CD4-positive, alpha-beta memory T cell (primary cell): Measurements from ENCODE around the gene CD34. TPM values are rescaled to one million over a fixed set of nuclear protein-coding genes. Genes with fewer than 3 reads are reported as not detected.
"Not testable (repeated sequence)": the region's sequence is repeated elsewhere in the genome, so short reads cannot be mapped to it uniquely, and the experiment has no call there.

Experiments used
- CTCF ChIA-PET: fragments of 350-600 bp; sonication (Branson Sonifier 250); formaldehyde crosslinking; loops from one replicate; lab custom pipeline; 2021; ENCODE audit warnings: inconsistent platforms; ENCODE audit not compliant: partially characterized antibody; lab: Charles Lee
- POLR2A ChIA-PET: fragments of 350-600 bp; sonication (Branson Sonifier 250); formaldehyde crosslinking; loops from one replicate; lab custom pipeline; 2021; ENCODE audit not compliant: partially characterized antibody; lab: Charles Lee
- DNase-seq, 5 donors: peaks; one replicate each; pipeline versions ENCODE4 v3.0.0 to v3.0.0-alpha.2; 2020 to 2022; ENCODE audit warnings: mixed read lengths in 1 of 5
- H3K27ac ChIP-seq: one replicate; pipeline ENCODE4 v1.7.0; 2013; ENCODE audit warnings: low read depth, low read length
- H3K27me3 ChIP-seq: 2 replicates; pipeline ENCODE4 v1.7.0; 2013; ENCODE audit warnings: mild to moderate bottlenecking, low read length, moderate library complexity; ENCODE audit not compliant: insufficient read depth
- H3K36me3 ChIP-seq: 2 replicates; pipeline ENCODE4 v1.7.0; 2013; ENCODE audit warnings: mild to moderate bottlenecking, low read length, moderate library complexity; ENCODE audit not compliant: insufficient read depth
- H3K4me1 ChIP-seq: 2 replicates; pipeline ENCODE4 v1.7.0; 2013; ENCODE audit warnings: mild to moderate bottlenecking, low read length, moderate library complexity; ENCODE audit not compliant: insufficient read depth
- H3K4me3 ChIP-seq, 2 donors: one replicate each; pipeline ENCODE4 v1.7.0; 2013; ENCODE audit warnings: low read length in 2 of 2, mild to moderate bottlenecking in 1 of 2
- H3K9me3 ChIP-seq, 2 donors: one replicate each; pipeline ENCODE4 v1.7.0; 2013; ENCODE audit warnings: low read length in 2 of 2, control low read depth in 1 of 2; ENCODE audit not compliant: control insufficient read depth in 1 of 2
- H3K27ac Mint-ChIP-seq, 7 donors: one replicate each; pipeline ENCODE4 v1.8.0; 2020 to 2021; ENCODE audit warnings: mixed read lengths in 7 of 7, mild to moderate bottlenecking in 6 of 7, inconsistent platforms in 3 of 7, moderate library complexity in 3 of 7
- H3K27me3 Mint-ChIP-seq, 2 donors: one replicate each; pipeline ENCODE4 v1.8.0; 2020 to 2021; ENCODE audit warnings: mixed read lengths in 2 of 2
- H3K36me3 Mint-ChIP-seq, 2 donors: one replicate each; pipeline ENCODE4 v1.8.0; 2020 to 2021; ENCODE audit warnings: mixed read lengths in 2 of 2, inconsistent platforms in 1 of 2, mild to moderate bottlenecking in 1 of 2
- H3K4me1 Mint-ChIP-seq, 4 donors: one replicate each; pipeline ENCODE4 v1.8.0; 2020 to 2021; ENCODE audit warnings: mixed read lengths in 4 of 4, mild to moderate bottlenecking in 1 of 4
- H3K4me3 Mint-ChIP-seq, 8 donors: one replicate each; pipeline ENCODE4 v1.8.0; 2020 to 2021; ENCODE audit warnings: mixed read lengths in 8 of 8, mild to moderate bottlenecking in 7 of 8, moderate library complexity in 6 of 8, inconsistent platforms in 3 of 8
- H3K9me3 Mint-ChIP-seq, 8 donors: one replicate each; pipeline ENCODE4 v1.8.0; 2020 to 2021; ENCODE audit warnings: mixed read lengths in 8 of 8, mild to moderate bottlenecking in 5 of 8, inconsistent platforms in 3 of 8, moderate library complexity in 1 of 8
- intact Hi-C: fragments of 100-400 bp; cut with micrococcal nuclease; formaldehyde crosslinking; loops from one replicate; pipeline ENCODE4 v1.15.1; 2023
- polyA plus RNA-seq, 2 donors: library from polyadenylated mRNA; unstranded; fragments of 300-500 nt; fragmentation: Illumina TruSeq; gene quantifications; one replicate each; pipeline ENCODE4 v1.2.3, GENCODE V29; 2021
- total RNA-seq, 2 experiments: library from RNA; stranded (reverse); gene quantifications; one replicate each; pipeline ENCODE4 v1.2.3, GENCODE V29; 2021

The CD34 gene
- total and polyA plus RNA-seq, 4 experiments from 2014 or later: 0.03 TPM; not detected in 3

GRCh38 chr1:207946756-207947155, 35.8 kb upstream of the CD34 start:
- no peaks in the 10 kb centered on the region for H3K4me1 Mint-ChIP-seq
- ChIA-PET POLR2A (no interaction called here), CTCF (interaction anchor here (1.8 to 3.3 kb wide), 2 partner anchors 16 to 61 kb away, joined by 9 to 23 read pairs; no protein-coding TSS in a partner anchor)
- H3K27me3 Mint-ChIP-seq: peaks cover 14 to 15% of the 10 kb centered on the region in 2 donors
- no peaks in the 10 kb centered on the region for H3K36me3 ChIP-seq
- no peaks in the 10 kb centered on the region for H3K27me3 ChIP-seq
- no peaks in the 10 kb centered on the region for H3K9me3 ChIP-seq
- intact Hi-C loops: no loop called here
- H3K9me3 Mint-ChIP-seq: peaks cover 0 to 1% (median 0%) of the 10 kb centered on the region in 8 donors
- H3K4me3 Mint-ChIP-seq: no peak overlapping the region
- no peak overlapping the region for H3K4me3 ChIP-seq
- no peak overlapping the region for H3K27ac Mint-ChIP-seq
- DNase-seq: no peak
- no peaks in the 10 kb centered on the region for H3K4me1 ChIP-seq
- no peak overlapping the region for H3K27ac ChIP-seq
- no peaks in the 10 kb centered on the region for H3K36me3 Mint-ChIP-seq

GRCh38 chr1:207944571-207944970, 33.6 kb upstream of the CD34 start:
- POLR2A ChIA-PET: no interaction called here
- no peak for DNase-seq

GRCh38 chr1:207942337-207942741, 31.4 kb upstream of the CD34 start:
- H3K4me3 Mint-ChIP-seq, H3K27ac Mint-ChIP-seq, H3K4me1 Mint-ChIP-seq, H3K4me1 ChIP-seq, DNase-seq, H3K9me3 Mint-ChIP-seq, H3K9me3 ChIP-seq, H3K27ac ChIP-seq, H3K36me3 Mint-ChIP-seq, H3K4me3 ChIP-seq, H3K27me3 ChIP-seq, H3K36me3 ChIP-seq, POLR2A ChIA-PET, CTCF ChIA-PET, intact Hi-C loops: not testable (repeated sequence)
- peaks cover 29% of the 10 kb centered on the region in 2 donors for H3K27me3 Mint-ChIP-seq

More at GRCh38 chr1:207944571-207944970, 33.6 kb upstream of the CD34 start:
- CTCF ChIA-PET: interaction anchor here (3.3 kb wide), 1 partner anchor 18 kb away, joined by 23 read pairs; no protein-coding TSS in a partner anchor
- H3K4me1 Mint-ChIP-seq: no peaks in the 10 kb centered on the region
- intact Hi-C loops: no loop called here
- Histone ChIP-seq H3K27me3 (no peaks in the 10 kb centered on the region), H3K9me3 (no peaks in the 10 kb centered on the region), H3K27ac (no peak overlapping the region), H3K36me3 (no peaks in the 10 kb centered on the region), H3K4me1 (no peaks in the 10 kb centered on the region), H3K4me3 (no peak overlapping the region)
- H3K9me3 Mint-ChIP-seq: peaks cover 0 to 1% (median 0%) of the 10 kb centered on the region in 8 donors
- H3K27ac Mint-ChIP-seq: no peak overlapping the region
- H3K36me3 Mint-ChIP-seq: no peaks in the 10 kb centered on the region
- H3K4me3 Mint-ChIP-seq: no peak overlapping the region
- peaks cover 24% of the 10 kb centered on the region in 2 donors for H3K27me3 Mint-ChIP-seq

GRCh38 chr1:207941665-207942064, 30.7 kb upstream of the CD34 start:
- no peak for DNase-seq
- H3K9me3 ChIP-seq: no peaks in the 10 kb centered on the region
- H3K27ac Mint-ChIP-seq: no peak overlapping the region
- ChIA-PET CTCF (no interaction called here), POLR2A (no interaction called here)
- no peaks in the 10 kb centered on the region for H3K36me3 ChIP-seq
- H3K36me3 Mint-ChIP-seq: no peaks in the 10 kb centered on the region
- H3K27ac ChIP-seq: no peak overlapping the region
- no peak overlapping the region for H3K4me3 Mint-ChIP-seq
- H3K4me3 ChIP-seq: no peak overlapping the region
- H3K27me3 Mint-ChIP-seq: peaks cover 30 to 31% of the 10 kb centered on the region in 2 donors
- intact Hi-C loops: no loop called here
- no peaks in the 10 kb centered on the region for H3K27me3 ChIP-seq
- H3K9me3 Mint-ChIP-seq: peaks cover 0 to 1% (median 0%) of the 10 kb centered on the region in 8 donors
- no peaks in the 10 kb centered on the region for H3K4me1 ChIP-seq
- no peaks in the 10 kb centered on the region for H3K4me1 Mint-ChIP-seq

- Histone ChIP-seq H3K36me3 (no peaks in the 10 kb centered on the region), H3K4me3 (no peak overlapping the region), H3K27me3 (no peaks in the 10 kb centered on the region), H3K9me3 (no peaks in the 10 kb centered on the region), H3K27ac (no peak overlapping the region), H3K4me1 (no peaks in the 10 kb centered on the region)
- ChIA-PET POLR2A (no interaction called here), CTCF (interaction anchor here (0.9 to 1.1 kb wide), 2 partner anchors 53 to 140 kb away, joined by 3 to 5 read pairs; no protein-coding TSS in a partner anchor)
- Mint-ChIP-seq H3K4me3 (no peak overlapping the region), H3K27me3 (peaks cover 29 to 34% of the 10 kb centered on the region in 2 donors), H3K9me3 (peaks cover 0 to 9% (median 3%) of the 10 kb centered on the region in 8 donors), H3K36me3 (peaks cover 0 to 3% of the 10 kb centered on the region in 2 donors), H3K4me1 (no peaks in the 10 kb centered on the region), H3K27ac (no peak overlapping the region)
- DNase-seq: no peak
- intact Hi-C loops: no loop called here
Observed at GRCh38 chr1:207938016-207938415, 27.1 kb upstream of the CD34 start.

- intact Hi-C loops: no loop called here
- H3K27ac ChIP-seq: no peak overlapping the region
- no peaks in the 10 kb centered on the region for H3K9me3 ChIP-seq
- no peak overlapping the region for H3K4me3 Mint-ChIP-seq
- ChIA-PET CTCF (interaction anchor here (0.9 to 1.1 kb wide), 2 partner anchors 52 to 140 kb away, joined by 3 to 5 read pairs; no protein-coding TSS in a partner anchor), POLR2A (no interaction called here)
- H3K4me1 ChIP-seq: no peaks in the 10 kb centered on the region
- H3K36me3 ChIP-seq: no peaks in the 10 kb centered on the region
- no peak overlapping the region for H3K27ac Mint-ChIP-seq
- peaks cover 0 to 3% of the 10 kb centered on the region in 2 donors for H3K36me3 Mint-ChIP-seq
- no peak for DNase-seq
- H3K4me3 ChIP-seq: no peak overlapping the region
- H3K27me3 Mint-ChIP-seq: peaks cover 27 to 33% of the 10 kb centered on the region in 2 donors
- peaks cover 0 to 9% (median 3%) of the 10 kb centered on the region in 8 donors for H3K9me3 Mint-ChIP-seq
- H3K4me1 Mint-ChIP-seq: no peaks in the 10 kb centered on the region
- no peaks in the 10 kb centered on the region for H3K27me3 ChIP-seq
Observed at GRCh38 chr1:207937204-207937603, 26.3 kb upstream of the CD34 start.

- H3K4me1 Mint-ChIP-seq: no peaks in the 10 kb centered on the region
- Histone ChIP-seq H3K27ac (no peak overlapping the region), H3K4me3 (no peak overlapping the region), H3K36me3 (no peaks in the 10 kb centered on the region), H3K27me3 (no peaks in the 10 kb centered on the region), H3K9me3 (no peaks in the 10 kb centered on the region), H3K4me1 (no peaks in the 10 kb centered on the region)
- no peak for DNase-seq
- peaks cover 0 to 3% of the 10 kb centered on the region in 2 donors for H3K36me3 Mint-ChIP-seq
- intact Hi-C loops: no loop called here
- H3K9me3 Mint-ChIP-seq: peaks cover 0 to 9% (median 3%) of the 10 kb centered on the region in 8 donors
- no peak overlapping the region for H3K4me3 Mint-ChIP-seq
- peaks cover 19 to 27% of the 10 kb centered on the region in 2 donors for H3K27me3 Mint-ChIP-seq
- CTCF ChIA-PET: interaction anchor here (0.9 kb wide), 1 partner anchor 49 kb away, joined by 3 read pairs; no protein-coding TSS in a partner anchor
- no peak overlapping the region for H3K27ac Mint-ChIP-seq
- POLR2A ChIA-PET: no interaction called here
Observed at GRCh38 chr1:207935166-207935583, 24.2 kb upstream of the CD34 start.
